Measurements from ENCODE around the gene HOXB7. TPM values are rescaled to one million over a fixed set of nuclear protein-coding genes. Genes with fewer than 3 reads are reported as not detected.
A peak's percentile ranks its signal among the peaks of the same experiment; 100 is the strongest.

Gene HOXB7
- total RNA-seq, 2 donors from 2014 or later = not detected

DNA sequence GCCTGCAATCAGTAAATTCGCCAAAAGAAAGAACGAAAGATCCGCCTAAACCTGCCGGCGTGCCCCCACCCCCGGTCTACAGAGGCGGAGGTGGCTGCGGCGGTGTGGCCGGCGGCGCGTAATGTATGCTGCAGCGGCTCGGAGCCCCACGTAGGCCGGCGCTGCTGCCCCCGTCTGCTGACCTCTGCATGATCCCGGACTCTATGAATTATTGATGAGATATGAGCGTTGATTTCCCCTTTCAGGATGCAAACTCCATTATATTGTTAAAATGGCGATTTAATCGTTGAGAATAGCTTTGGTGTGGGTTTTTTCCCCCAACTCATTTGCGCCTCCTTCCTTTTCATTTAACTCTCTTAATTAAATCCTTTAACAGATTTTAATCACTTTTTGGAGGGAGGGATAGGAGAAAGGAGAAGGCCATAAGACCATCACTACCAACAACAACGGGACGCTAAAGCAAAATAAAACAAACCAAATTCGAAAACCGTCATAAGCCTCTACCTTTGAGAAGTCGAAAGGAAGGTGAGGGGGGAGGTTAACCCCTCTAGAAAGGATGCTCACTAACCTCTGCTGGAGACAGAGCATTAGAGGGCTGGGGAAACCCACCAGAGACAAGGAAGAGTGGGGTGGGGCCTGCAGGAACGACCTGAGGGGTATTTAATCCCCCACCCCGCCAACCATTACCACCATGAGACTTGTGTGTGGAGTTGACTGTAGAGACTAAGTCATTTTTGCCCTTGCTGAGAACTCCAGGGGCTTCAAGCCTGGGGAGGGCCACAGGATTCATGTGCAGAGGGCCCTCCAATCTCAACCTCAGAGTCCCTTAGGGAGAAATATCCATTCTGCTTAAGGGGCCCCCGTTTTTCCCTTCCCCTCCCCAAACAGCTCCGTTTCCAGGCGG is 24.2 kb downstream of the HOXB7 start:
- Mint-ChIP-seq H3K27ac (no peak overlapping the region), H3K27me3 (ENCODE audit: insufficient read depth) (peaks cover 100% of the 10 kb centered on the region), H3K4me3 (no peak overlapping the region), H3K36me3 (ENCODE audit: low read depth) (no peaks in the 10 kb centered on the region), H3K4me1 (peaks cover 7% of the 10 kb centered on the region), H3K9me3 (no peaks in the 10 kb centered on the region)
- peak overlapping the region; percentile 11 for H3K4me3 ChIP-seq (ENCODE audit: low read length)
- peaks cover 3% of the 10 kb centered on the region for H3K4me1 ChIP-seq (ENCODE audit: control insufficient read depth, insufficient read depth, low read length)
- TF ChIP-seq, protein P1, sequence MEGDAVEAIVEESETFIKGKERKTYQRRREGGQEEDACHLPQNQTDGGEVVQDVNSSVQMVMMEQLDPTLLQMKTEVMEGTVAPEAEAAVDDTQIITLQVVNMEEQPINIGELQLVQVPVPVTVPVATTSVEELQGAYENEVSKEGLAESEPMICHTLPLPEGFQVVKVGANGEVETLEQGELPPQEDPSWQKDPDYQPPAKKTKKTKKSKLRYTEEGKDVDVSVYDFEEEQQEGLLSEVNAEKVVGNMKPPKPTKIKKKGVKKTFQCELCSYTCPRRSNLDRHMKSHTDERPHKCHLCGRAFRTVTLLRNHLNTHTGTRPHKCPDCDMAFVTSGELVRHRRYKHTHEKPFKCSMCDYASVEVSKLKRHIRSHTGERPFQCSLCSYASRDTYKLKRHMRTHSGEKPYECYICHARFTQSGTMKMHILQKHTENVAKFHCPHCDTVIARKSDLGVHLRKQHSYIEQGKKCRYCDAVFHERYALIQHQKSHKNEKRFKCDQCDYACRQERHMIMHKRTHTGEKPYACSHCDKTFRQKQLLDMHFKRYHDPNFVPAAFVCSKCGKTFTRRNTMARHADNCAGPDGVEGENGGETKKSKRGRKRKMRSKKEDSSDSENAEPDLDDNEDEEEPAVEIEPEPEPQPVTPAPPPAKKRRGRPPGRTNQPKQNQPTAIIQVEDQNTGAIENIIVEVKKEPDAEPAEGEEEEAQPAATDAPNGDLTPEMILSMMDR (conservative IDR thresholded peaks at IDR 0.05) = no peak
- H3K9me3 ChIP-seq (ENCODE audit: control insufficient read depth, low read length) = no peaks in the 10 kb centered on the region
- H3K36me3 ChIP-seq (ENCODE audit: control insufficient read depth, insufficient read depth, low read length) = no peaks in the 10 kb centered on the region
- no peak overlapping the region for H3K9ac ChIP-seq (ENCODE audit: extremely low read depth, low read length, poor library complexity, severe bottlenecking)
- WGBS, 2 experiments (ENCODE audit: insufficient coverage in 1 of 2, insufficient read length in 1 of 2) = 3 to 8% methylated on average over 6 to 27 of the region's 34 CpGs
- H3K27ac ChIP-seq (ENCODE audit: low read depth, low read length) = no peak overlapping the region
- H3K27me3 ChIP-seq (ENCODE audit: control insufficient read depth, insufficient read depth, low read length, poor library complexity, severe bottlenecking) = peaks cover 100% of the 10 kb centered on the region
- peak; percentile 66 for DNase-seq

DNA sequence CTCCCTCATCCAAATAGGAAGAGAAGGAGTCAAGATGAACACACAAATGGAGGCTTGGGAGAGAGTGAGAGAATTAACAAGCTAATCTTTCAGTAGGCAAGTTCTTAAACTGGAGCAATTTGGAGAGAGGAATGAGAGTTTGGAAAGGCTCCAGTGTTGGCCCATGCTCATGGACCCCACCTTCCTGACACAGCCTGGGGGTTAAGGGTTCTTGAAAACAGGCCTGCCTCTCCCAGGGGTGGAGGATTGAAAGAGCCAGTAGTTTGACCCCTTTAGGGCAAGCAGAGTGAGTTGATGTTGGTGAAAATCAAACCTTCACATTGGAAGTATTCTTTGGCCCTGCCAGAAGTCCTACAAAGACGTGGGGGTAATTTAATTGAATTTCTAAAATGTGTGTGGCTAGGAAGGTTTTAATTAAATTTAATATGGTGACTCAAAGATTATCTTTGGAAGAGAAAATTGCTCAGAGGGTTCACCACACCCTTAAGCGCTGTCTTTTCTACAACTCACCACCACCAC is 26.5 kb downstream of the HOXB7 start:
- peaks cover 7% of the 10 kb centered on the region for H3K4me1 Mint-ChIP-seq
- no peaks in the 10 kb centered on the region for H3K9me3 Mint-ChIP-seq
- Histone ChIP-seq H3K36me3 (ENCODE audit: control insufficient read depth, insufficient read depth, low read length) (no peaks in the 10 kb centered on the region), H3K27ac (ENCODE audit: low read depth, low read length) (no peak overlapping the region), H3K4me3 (ENCODE audit: low read length) (no peak overlapping the region), H3K27me3 (ENCODE audit: control insufficient read depth, insufficient read depth, low read length, poor library complexity, severe bottlenecking) (peaks cover 100% of the 10 kb centered on the region), H3K9ac (ENCODE audit: extremely low read depth, low read length, poor library complexity, severe bottlenecking) (no peak overlapping the region), H3K4me1 (ENCODE audit: control insufficient read depth, insufficient read depth, low read length) (peaks cover 3% of the 10 kb centered on the region), H3K9me3 (ENCODE audit: control insufficient read depth, low read length) (no peaks in the 10 kb centered on the region)
- no peak overlapping the region for H3K27ac Mint-ChIP-seq
- no peak overlapping the region for H3K4me3 Mint-ChIP-seq
- peaks cover 100% of the 10 kb centered on the region for H3K27me3 Mint-ChIP-seq (ENCODE audit: insufficient read depth)
- H3K36me3 Mint-ChIP-seq (ENCODE audit: low read depth) = no peaks in the 10 kb centered on the region
- DNase-seq = no peak
- TF ChIP-seq, protein P1 (conservative IDR thresholded peaks at IDR 0.05) = no peak
- WGBS, 2 experiments (ENCODE audit: insufficient coverage in 1 of 2, insufficient read length in 1 of 2) = 14 to 33% methylated on average over 1 to 2 of the region's 2 CpGs

- H3K36me3 Mint-ChIP-seq (ENCODE audit: low read depth) = no peaks in the 10 kb centered on the region
- TF ChIP-seq, protein P1 (conservative IDR thresholded peaks at IDR 0.05) = no peak
- no peaks in the 10 kb centered on the region for H3K9me3 Mint-ChIP-seq
- Histone ChIP-seq H3K36me3 (ENCODE audit: control insufficient read depth, insufficient read depth, low read length) (no peaks in the 10 kb centered on the region), H3K9me3 (ENCODE audit: control insufficient read depth, low read length) (no peaks in the 10 kb centered on the region), H3K27me3 (ENCODE audit: control insufficient read depth, insufficient read depth, low read length, poor library complexity, severe bottlenecking) (peaks cover 100% of the 10 kb centered on the region), H3K4me1 (ENCODE audit: control insufficient read depth, insufficient read depth, low read length) (peaks cover 3% of the 10 kb centered on the region), H3K4me3 (ENCODE audit: low read length) (no peak overlapping the region), H3K9ac (ENCODE audit: extremely low read depth, low read length, poor library complexity, severe bottlenecking) (no peak overlapping the region), H3K27ac (ENCODE audit: low read depth, low read length) (no peak overlapping the region)
- peaks cover 100% of the 10 kb centered on the region for H3K27me3 Mint-ChIP-seq (ENCODE audit: insufficient read depth)
- peaks cover 9% of the 10 kb centered on the region for H3K4me1 Mint-ChIP-seq
- H3K27ac Mint-ChIP-seq = no peak overlapping the region
- no peak for DNase-seq
- no peak overlapping the region for H3K4me3 Mint-ChIP-seq
- WGBS, 2 experiments (ENCODE audit: insufficient coverage in 1 of 2, insufficient read length in 1 of 2) = 27 to 36% methylated on average over 2 to 3 of the region's 3 CpGs
Measured at GRCh38 chr17:48583708-48584222, 27.1 kb downstream of the HOXB7 start.
